HCT116 (cell line): Measurements from ENCODE around the gene ANKS4B. TPM values are rescaled to one million over a fixed set of nuclear protein-coding genes. Genes with fewer than 3 reads are reported as not detected.

Experiments
- ATAC-seq: fragments of 200-7000 bp; cut with Tn5 transposase; 2 replicates; pipeline ENCODE4 v1.9.1; 2020; ENCODE audit warnings: mild to moderate bottlenecking, moderate library complexity
- BruUV-seq: library from RNA; stranded (reverse); fragments of 400-500 nt; replicated peaks from 2 replicates; lab custom pipeline; 2021; lab: Mats Ljungman, UMichigan
- CTCF ChIA-PET: fragments of 300-600 bp; sonication (Branson Sonifier 250); formaldehyde crosslinking; loops from one replicate; lab custom pipeline; 2021; ENCODE audit warnings: antibody characterized with exemption; lab: Charles Lee
- POLR2A ChIA-PET: fragments of 300-600, 350-600 bp; sonication (Branson Sonifier 250); formaldehyde crosslinking; loops from one replicate; lab custom pipeline; 2021; ENCODE audit warnings: antibody characterized with exemption; lab: Charles Lee
- RAD21 ChIA-PET, 2 experiments: fragments of 300-600 bp; sonication (Branson Sonifier 250); formaldehyde crosslinking; loops; one replicate each; lab custom pipeline; 2023; ENCODE audit warnings: low total read pairs in 2 of 2; ENCODE audit not compliant: uncharacterized antibody in 2 of 2, unreplicated experiment in 2 of 2, low non-redundant PET in 1 of 2; lab: Charles Lee
- DNase-seq: peaks from one replicate; pipeline ENCODE4 v3.0.0-alpha.2; 2010; ENCODE audit warnings: low read depth, low spot score
- H2AFZ ChIP-seq: fragments of 200-600 bp; shearing (Covaris generic), sonication (generic); 2 replicates; pipeline ENCODE4 v1.6.1; 2017; ENCODE audit warnings: low read depth, mixed run types, mixed read lengths, antibody characterized with exemption, low read length; ENCODE audit not compliant: poor library complexity, severe bottlenecking
- H3K27ac ChIP-seq: 2 replicates; pipeline ENCODE4 v1.5.1; 2012; ENCODE audit warnings: low read depth, low read length
- H3K27me3 ChIP-seq: fragments of 200-600 bp; sonication (generic); 2 replicates; pipeline ENCODE4 v1.6.1; 2016; ENCODE audit warnings: mixed run types, low read length, mixed read lengths; ENCODE audit not compliant: insufficient read depth
- H3K36me3 ChIP-seq, 2 experiments: fragments of 200-500 bp in 1 of 2; fragments of 200-600 bp in 1 of 2; sonication (Bioruptor generic) in 1 of 2; sonication (generic) in 1 of 2; 2 replicates each; pipeline versions ENCODE4 v1.5.1 to v1.6.1; 2014 to 2016; ENCODE audit warnings: low read length in 2 of 2, inconsistent platforms in 1 of 2, mixed read lengths in 1 of 2, mixed run types in 1 of 2; ENCODE audit not compliant: insufficient read depth in 2 of 2, control insufficient read depth in 1 of 2
- H3K4me1 ChIP-seq, 2 experiments: fragments of 200-600 bp in 1 of 2; sonication (generic) in 1 of 2; 2 replicates each; pipeline versions ENCODE4 v1.5.1 to v1.6.1; 2012 to 2017; ENCODE audit warnings: low read length in 2 of 2, inconsistent platforms in 1 of 2, mild to moderate bottlenecking in 1 of 2, mixed read lengths in 1 of 2, mixed run types in 1 of 2, moderate library complexity in 1 of 2; ENCODE audit not compliant: insufficient read depth in 2 of 2, control insufficient read depth in 1 of 2
- H3K4me2 ChIP-seq: fragments of 200-600 bp; sonication (generic); 2 replicates; pipeline ENCODE4 v1.6.1; 2017; ENCODE audit warnings: mixed run types, low read length, mixed read lengths
- H3K4me3 ChIP-seq, 2 experiments: fragments of 200-600 bp in 1 of 2; sonication (generic) in 1 of 2; replicated peaks in 1 of 2; 2 replicates each; pipeline ENCODE4 v1.5.1; 2011 to 2016; ENCODE audit warnings: low read length in 2 of 2, control low read depth in 1 of 2, low read depth in 1 of 2, mild to moderate bottlenecking in 1 of 2, mixed read lengths in 1 of 2, mixed run types in 1 of 2
- H3K79me2 ChIP-seq: fragments of 200-600 bp; sonication (generic); 2 replicates; pipeline ENCODE4 v1.6.1; 2017; ENCODE audit warnings: mild to moderate bottlenecking, mixed run types, low read length, moderate library complexity, mixed read lengths; ENCODE audit not compliant: insufficient read depth
- H3K9ac ChIP-seq: fragments of 200-600 bp; sonication (generic); 2 replicates; pipeline ENCODE4 v1.6.1; 2016; ENCODE audit warnings: low read length, mixed read lengths
- H3K9me2 ChIP-seq: fragments of 200-600 bp; sonication (generic), shearing (Covaris generic); 2 replicates; pipeline ENCODE4 v1.6.1; 2017; ENCODE audit warnings: mixed run types, mild to moderate bottlenecking, moderate library complexity; ENCODE audit not compliant: insufficient read depth
- H3K9me3 ChIP-seq, 2 experiments: fragments of 200-500 bp in 1 of 2; fragments of 200-600 bp in 1 of 2; sonication (Bioruptor generic) in 1 of 2; sonication (generic) in 1 of 2; 2 replicates each; pipeline ENCODE4 v1.6.1; 2014 to 2017; ENCODE audit warnings: low read length in 2 of 2, mixed read lengths in 2 of 2, inconsistent platforms in 1 of 2, low read depth in 1 of 2, mild to moderate bottlenecking in 1 of 2, mixed run types in 1 of 2, moderate library complexity in 1 of 2; ENCODE audit not compliant: control insufficient read depth in 1 of 2, insufficient read depth in 1 of 2
- H4K20me1 ChIP-seq: fragments of 200-600 bp; sonication (generic), shearing (Covaris generic); 2 replicates; pipeline ENCODE4 v1.6.1; 2017; ENCODE audit warnings: mixed run types, mild to moderate bottlenecking, moderate library complexity; ENCODE audit not compliant: insufficient read depth
- CBX3 ChIP-seq: IDR thresholded peaks from 2 replicates; pipeline ENCODE4 v1.6.1; 2012; ENCODE audit warnings: low read depth
- ELF1 ChIP-seq: IDR thresholded peaks from 2 replicates; pipeline ENCODE4 v1.6.1; 2012; ENCODE audit warnings: low read depth, borderline replicate concordance
- FOSL1 ChIP-seq: IDR thresholded peaks from 2 replicates; pipeline ENCODE4 v1.6.1; 2012; ENCODE audit warnings: low read depth
- JUND ChIP-seq: IDR thresholded peaks from 2 replicates; pipeline ENCODE4 v1.6.1; 2012
- POLR2AphosphoS5 ChIP-seq: IDR thresholded peaks from 2 replicates; pipeline ENCODE4 v1.6.1; 2011; ENCODE audit warnings: mild to moderate bottlenecking, low read depth, low read length, moderate library complexity
- RAD21 ChIP-seq: IDR thresholded peaks from 2 replicates; pipeline ENCODE4 v1.6.1; 2012; ENCODE audit warnings: low read depth, mild to moderate bottlenecking
- SRF ChIP-seq: IDR thresholded peaks from 2 replicates; pipeline ENCODE4 v1.6.1; 2012; ENCODE audit warnings: low read depth
- ZFX ChIP-seq: fragments of 450-650 bp; IDR thresholded peaks from 2 replicates; pipeline ENCODE4 v1.6.1; 2017
- ZNF274 ChIP-seq: fragments of 200-500 bp; sonication (Bioruptor generic); IDR thresholded peaks from 2 replicates; pipeline ENCODE4 v1.6.1; 2014; ENCODE audit warnings: mild to moderate bottlenecking, low read depth, low read length, inconsistent platforms
- intact Hi-C: fragments of 100-400 bp; cut with micrococcal nuclease; formaldehyde crosslinking; loops from 2 replicates; pipeline ENCODE4 v1.10.0; 2022
- total RNA-seq: library from RNA; stranded (reverse); gene quantifications from one replicate; pipeline ENCODE4 v1.2.1, GENCODE V29; 2021; ENCODE audit not compliant: unreplicated experiment
- TF ChIP-seq, protein P1 (sequence below): IDR thresholded peaks from 2 replicates; pipeline ENCODE4 v1.6.1; 2012

ANKS4B gene
- total RNA-seq, 1 experiment from 2014 or later, result not detected

DNA sequence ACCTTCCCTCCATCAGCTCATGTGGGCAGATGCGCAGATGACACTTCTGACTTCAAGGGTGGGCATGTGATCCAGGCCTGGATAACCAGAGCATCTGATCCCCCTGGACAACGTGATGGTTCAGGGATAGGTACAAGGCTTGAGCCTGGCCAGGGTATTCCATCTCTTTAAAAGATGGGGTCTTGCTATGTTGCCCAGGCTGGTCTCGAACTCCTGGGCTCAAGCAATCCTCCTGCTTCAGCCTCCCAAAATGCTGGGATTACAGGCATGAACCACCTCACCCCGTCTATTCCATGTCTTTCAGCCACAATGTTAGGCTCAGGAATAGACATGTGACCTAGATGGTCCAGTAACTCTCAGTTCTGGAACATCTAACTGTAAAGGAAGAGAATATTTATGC lies 23.8 kb downstream of the ANKS4B start:
- no peaks in the 10 kb centered on the region for H3K9me2 ChIP-seq
- CTCF ChIA-PET, result no interaction called here
- H3K4me2 ChIP-seq, result no peak overlapping the region
- no peak for ATAC-seq
- DNase-seq, result no peak
- no peaks in the 10 kb centered on the region; the same call in 1 of the 2 replicates for H3K27me3 ChIP-seq
- no peak overlapping the region for H3K4me3 ChIP-seq
- no peak overlapping the region for H3K27ac ChIP-seq
- intact Hi-C loops, result no loop called here
- no TSS peak for BruUV-seq
- RAD21 ChIA-PET, result no interaction called here
- H2AFZ ChIP-seq, result no peak overlapping the region
- no peaks in the 10 kb centered on the region for H3K79me2 ChIP-seq
- H3K9me3 ChIP-seq, result no peaks in the 10 kb centered on the region
- peaks cover 10 to 13% of the 10 kb centered on the region in 2 experiments for H3K4me1 ChIP-seq
- H4K20me1 ChIP-seq, result no peaks in the 10 kb centered on the region
- TF ChIP-seq POLR2AphosphoS5 (no peak), FOSL1 (no peak), SRF (no peak), ELF1 (no peak), ZFX (no peak), CBX3 (no peak), RAD21 (no peak), JUND (no peak), ZNF274 (no peak)
- TF ChIP-seq, protein P1, sequence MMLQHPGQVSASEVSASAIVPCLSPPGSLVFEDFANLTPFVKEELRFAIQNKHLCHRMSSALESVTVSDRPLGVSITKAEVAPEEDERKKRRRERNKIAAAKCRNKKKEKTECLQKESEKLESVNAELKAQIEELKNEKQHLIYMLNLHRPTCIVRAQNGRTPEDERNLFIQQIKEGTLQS, result no peak
- TF ChIP-seq, all 23 proteins: peak for 0
- POLR2A ChIA-PET, result no interaction called here
- no peaks in the 10 kb centered on the region for H3K36me3 ChIP-seq
- H3K9ac ChIP-seq, result no peak overlapping the region
